Coronary artery (tissue), 2 donors: ENCODE data around the gene TAS2R40.

Experiments
- DNase-seq: peaks from one replicate; pipeline ENCODE4 v3.0.0-alpha.2; 2017; ENCODE audit warnings: low spot score
- H3K27ac ChIP-seq, 2 donors: fragments of 200-600 bp; sonication (generic); one replicate each; pipeline ENCODE4 v1.5.1; 2016 to 2019
- H3K4me3 ChIP-seq: fragments of 200-600 bp; sonication (generic); 2 replicates; pipeline ENCODE4 v1.5.1; 2016; ENCODE audit warnings: mild to moderate bottlenecking, moderate library complexity
- TF ChIP-seq, protein P1 (sequence below): fragments of 200-600 bp; sonication (generic); IDR thresholded peaks from one replicate; pipeline ENCODE4 v1.5.1; 2019; ENCODE audit warnings: antibody characterized with exemption

Gene TAS2R40

DNA sequence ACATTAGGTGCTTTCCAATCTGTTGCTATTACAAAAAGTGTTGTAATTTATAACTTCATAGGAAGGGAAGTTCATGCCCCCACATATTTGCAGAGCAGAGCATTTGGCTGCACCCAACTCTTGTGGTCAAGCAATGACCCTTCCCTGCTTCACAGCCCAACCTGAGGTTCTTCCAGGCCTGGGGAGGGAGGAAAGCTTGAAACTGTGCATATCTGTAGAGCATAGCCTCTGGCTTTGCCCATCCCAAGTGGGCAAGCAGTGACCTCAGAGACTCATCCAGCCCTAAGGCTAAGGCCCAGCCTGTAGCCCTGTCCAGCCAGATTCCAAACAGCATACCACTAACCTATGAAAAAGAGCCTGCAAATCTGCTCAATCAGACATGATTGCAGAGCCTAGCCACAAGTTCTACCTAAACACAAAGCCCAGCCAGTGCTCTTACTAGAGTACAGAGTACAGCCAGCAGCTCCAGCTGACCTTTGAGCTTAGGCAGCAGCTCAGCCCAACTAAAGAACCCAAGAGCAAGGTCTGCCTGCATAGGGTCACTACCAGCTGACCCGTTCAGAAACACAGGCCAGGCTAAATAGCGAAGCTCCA is 27.0 kb downstream of the TAS2R40 start:
- TF ChIP-seq, protein P1, sequence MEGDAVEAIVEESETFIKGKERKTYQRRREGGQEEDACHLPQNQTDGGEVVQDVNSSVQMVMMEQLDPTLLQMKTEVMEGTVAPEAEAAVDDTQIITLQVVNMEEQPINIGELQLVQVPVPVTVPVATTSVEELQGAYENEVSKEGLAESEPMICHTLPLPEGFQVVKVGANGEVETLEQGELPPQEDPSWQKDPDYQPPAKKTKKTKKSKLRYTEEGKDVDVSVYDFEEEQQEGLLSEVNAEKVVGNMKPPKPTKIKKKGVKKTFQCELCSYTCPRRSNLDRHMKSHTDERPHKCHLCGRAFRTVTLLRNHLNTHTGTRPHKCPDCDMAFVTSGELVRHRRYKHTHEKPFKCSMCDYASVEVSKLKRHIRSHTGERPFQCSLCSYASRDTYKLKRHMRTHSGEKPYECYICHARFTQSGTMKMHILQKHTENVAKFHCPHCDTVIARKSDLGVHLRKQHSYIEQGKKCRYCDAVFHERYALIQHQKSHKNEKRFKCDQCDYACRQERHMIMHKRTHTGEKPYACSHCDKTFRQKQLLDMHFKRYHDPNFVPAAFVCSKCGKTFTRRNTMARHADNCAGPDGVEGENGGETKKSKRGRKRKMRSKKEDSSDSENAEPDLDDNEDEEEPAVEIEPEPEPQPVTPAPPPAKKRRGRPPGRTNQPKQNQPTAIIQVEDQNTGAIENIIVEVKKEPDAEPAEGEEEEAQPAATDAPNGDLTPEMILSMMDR = no peak
- H3K27ac ChIP-seq = no peak overlapping the region

DNA sequence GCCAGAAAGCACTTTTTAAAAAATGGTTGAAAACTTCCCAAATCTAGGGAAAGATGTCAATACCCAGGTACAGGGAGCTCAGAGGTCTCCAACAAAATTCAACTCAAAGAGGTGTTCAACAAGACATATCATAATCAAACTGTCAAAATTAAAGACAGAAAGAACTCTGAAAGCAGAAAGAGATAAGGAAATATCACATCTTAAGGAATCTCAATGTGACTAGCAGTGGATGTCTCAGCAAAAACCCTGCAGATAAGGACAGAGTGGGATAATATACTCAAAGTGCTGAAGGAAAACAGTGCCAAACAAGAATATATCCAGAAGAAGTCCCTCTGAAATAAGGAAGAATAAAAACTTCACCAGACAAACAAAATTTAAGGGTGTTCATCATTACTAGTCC is 28.4 kb downstream of the TAS2R40 start:
- H3K4me3 ChIP-seq = no peak overlapping the region
- no peak overlapping the region for H3K27ac ChIP-seq
- TF ChIP-seq, protein P1 = no peak
- no peak for DNase-seq

More for the DNA sequence above, 27.0 kb downstream of the TAS2R40 start:
- no peak overlapping the region for H3K4me3 ChIP-seq
- no peak for DNase-seq

DNA sequence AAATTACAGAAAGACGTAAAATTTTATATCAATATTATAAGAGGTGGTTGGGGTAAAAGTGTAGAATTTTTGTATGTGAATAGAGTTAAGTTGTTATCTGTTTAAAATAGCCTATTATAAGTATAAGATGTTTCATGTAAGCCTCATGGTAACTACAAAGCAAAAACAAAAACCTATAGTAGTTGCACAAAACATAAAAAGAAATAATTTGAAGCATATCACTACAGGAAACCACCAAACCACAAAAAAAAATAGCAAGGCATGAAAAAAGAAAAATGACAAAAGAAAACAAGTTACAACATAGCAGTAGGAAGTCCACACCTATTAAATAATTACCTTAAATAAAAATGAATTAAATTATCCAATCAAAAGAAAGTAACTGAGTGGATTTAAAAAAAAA is 29.0 kb downstream of the TAS2R40 start:
- TF ChIP-seq, protein P1 = no peak
- Histone ChIP-seq H3K27ac (no peak overlapping the region), H3K4me3 (no peak overlapping the region)
- DNase-seq = no peak

DNA sequence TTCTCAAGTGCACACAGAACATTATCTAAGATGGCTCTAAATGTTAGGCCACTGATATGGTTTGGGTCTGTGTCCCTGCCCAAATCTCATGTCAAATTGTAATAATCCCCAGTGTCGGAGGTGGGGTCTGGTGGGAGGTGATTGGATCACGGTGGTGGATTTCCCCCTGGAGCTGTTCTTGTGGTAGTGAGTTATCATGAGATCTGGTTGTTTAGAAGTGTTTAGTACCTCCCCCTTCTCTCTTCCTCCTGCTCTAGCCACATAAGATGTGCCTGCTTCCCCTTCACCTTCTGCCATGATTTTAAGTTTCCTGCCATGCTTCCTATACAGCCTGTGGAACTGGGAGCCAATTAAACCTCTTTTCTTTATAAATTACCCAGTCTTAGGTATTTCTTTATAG is 30.2 kb downstream of the TAS2R40 start:
- H3K4me3 ChIP-seq = no peak overlapping the region
- no peak overlapping the region for H3K27ac ChIP-seq
- no peak for DNase-seq
- TF ChIP-seq, protein P1 = no peak

DNA sequence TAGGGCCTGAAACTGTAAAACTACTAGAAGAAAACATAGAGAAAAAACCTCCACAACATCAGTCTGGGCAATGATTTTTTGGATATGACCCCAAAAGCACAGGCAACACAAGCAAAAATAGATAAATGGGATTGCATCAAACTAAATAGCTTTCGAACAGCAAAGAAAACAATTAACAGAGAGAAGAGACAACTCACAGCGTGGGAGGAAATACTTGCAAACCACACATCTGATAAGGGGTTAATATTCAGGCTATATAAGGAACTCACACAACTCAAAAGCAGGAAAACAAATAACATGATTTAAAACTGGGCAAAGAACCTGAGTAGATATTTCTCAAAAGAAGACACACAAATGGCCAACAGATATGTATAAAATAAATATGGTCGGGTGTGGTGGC is 33.7 kb downstream of the TAS2R40 start:
- DNase-seq = no peak
- no peak overlapping the region for H3K4me3 ChIP-seq
- H3K27ac ChIP-seq = no peak overlapping the region
- TF ChIP-seq, protein P1 = no peak

DNA sequence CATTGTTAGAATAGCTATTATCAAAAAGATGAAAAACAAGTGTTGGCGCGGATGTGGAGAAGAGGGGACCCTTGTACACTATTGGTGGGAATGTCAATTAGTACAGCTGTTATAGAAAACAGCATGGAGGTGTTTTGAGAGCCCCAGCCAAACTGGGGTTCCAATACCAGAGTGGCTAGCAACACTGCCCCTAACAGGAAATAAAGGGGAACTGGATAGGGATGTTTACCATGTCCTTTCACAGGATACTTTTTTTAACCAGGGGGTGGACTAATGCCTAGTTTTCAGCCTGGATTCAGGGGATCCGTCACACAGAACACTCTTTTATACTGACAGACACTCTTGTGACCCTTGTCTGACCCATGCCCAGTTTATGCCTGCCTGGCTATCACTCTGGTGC is 34.5 kb downstream of the TAS2R40 start:
- H3K4me3 ChIP-seq = no peak overlapping the region
- DNase-seq = no peak
- H3K27ac ChIP-seq = no peak overlapping the region
- TF ChIP-seq, protein P1 = peak; percentile 13

DNA sequence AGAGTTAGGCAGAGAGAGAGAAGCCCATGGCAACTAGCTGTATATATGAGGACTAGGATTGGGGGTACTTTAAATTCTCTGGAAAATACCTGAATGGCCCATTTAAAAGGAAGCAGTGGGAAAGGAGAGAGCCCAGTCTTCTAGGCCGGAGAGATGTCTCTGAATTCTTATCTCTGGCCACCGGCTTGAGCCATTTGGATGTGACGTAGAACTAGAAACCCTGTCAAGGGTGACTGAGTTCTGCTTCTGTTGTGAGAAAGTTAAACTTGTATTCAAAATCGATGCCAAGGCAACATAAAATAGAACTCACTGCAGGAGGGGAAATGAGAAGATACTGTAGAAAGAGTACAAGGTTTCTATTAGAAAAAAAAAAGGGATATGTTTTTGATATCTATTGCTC is 35.1 kb downstream of the TAS2R40 start:
- Histone ChIP-seq H3K4me3 (no peak overlapping the region), H3K27ac (no peak overlapping the region)
- TF ChIP-seq, protein P1 = no peak
- DNase-seq = no peak
